SK-N-MC (cell line): ENCODE results near the gene CFAP141.
A peak's percentile ranks its signal among the peaks of the same experiment; 100 is the strongest.

Experiments
- DNase-seq: peaks from one replicate; pipeline ENCODE4 v3.0.0-alpha.2; 2011; ENCODE audit warnings: low read depth, low spot score
- H3K27ac ChIP-seq: fragments of 200-600 bp; sonication (generic); 2 replicates; pipeline ENCODE4 v1.5.1; 2016; ENCODE audit warnings: mixed run types
- H3K36me3 ChIP-seq: fragments of 200-600 bp; sonication (generic); 2 replicates; pipeline ENCODE4 v1.6.1; 2017; ENCODE audit warnings: antibody characterized with exemption, low read length, mixed read lengths; ENCODE audit not compliant: insufficient read depth
- H3K4me3 ChIP-seq: fragments of 200-600 bp; sonication (generic); 2 replicates; pipeline ENCODE4 v1.5.1; 2016
- H3K9ac ChIP-seq: fragments of 200-600 bp; sonication (generic); 2 replicates; pipeline ENCODE4 v1.8.0; 2017; ENCODE audit warnings: mixed run types, mixed read lengths; ENCODE audit not compliant: insufficient read length
- H3K9me3 ChIP-seq: fragments of 200-600 bp; sonication (generic); 2 replicates; pipeline ENCODE4 v1.6.1; 2017; ENCODE audit warnings: low read depth, mild to moderate bottlenecking, antibody characterized with exemption, low read length, moderate library complexity, mixed read lengths
- EZH2 ChIP-seq: fragments of 200-600 bp; sonication (generic); IDR thresholded peaks from one replicate; pipeline ENCODE4 v1.6.1; 2017; ENCODE audit warnings: antibody characterized with exemption
- FOXP2 ChIP-seq: optimal IDR thresholded peaks from 2 replicates; pipeline ENCODE3; 2011; ENCODE audit warnings: mild to moderate bottlenecking, moderate library complexity; ENCODE audit not compliant: insufficient read depth; ENCODE audit errors: extremely low read length, control extremely low read depth
- POLR2AphosphoS5 ChIP-seq: IDR thresholded peaks from 2 replicates; pipeline ENCODE4 v1.6.1; 2012; ENCODE audit warnings: mild to moderate bottlenecking, low read depth, low read length, borderline replicate concordance

The CFAP141 gene

DNA sequence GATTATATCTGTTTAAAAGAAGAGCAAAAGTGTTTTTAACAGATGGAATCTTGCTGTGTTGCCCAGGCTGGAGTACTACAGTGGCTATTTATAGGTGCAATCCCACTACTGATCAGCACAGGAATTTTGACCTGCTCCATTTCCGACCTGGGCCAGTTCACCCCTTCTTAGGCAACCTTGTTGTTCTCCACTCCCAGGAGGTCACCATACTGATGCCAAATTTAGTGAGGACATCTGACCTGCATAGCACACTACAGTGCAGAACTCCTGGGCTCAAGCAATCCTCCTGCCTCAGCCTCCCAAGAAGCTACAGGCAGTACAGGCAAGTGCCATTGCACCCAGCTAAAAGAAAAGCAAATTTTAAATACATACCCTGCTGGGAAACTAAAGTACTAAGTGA, 39.9 kb downstream of the CFAP141 start:
- TF ChIP-seq EZH2, result no peak
- TF ChIP-seq FOXP2, result no peak
- TF ChIP-seq POLR2AphosphoS5, result no peak
- Histone ChIP-seq H3K9ac (no peak overlapping the region), H3K4me3 (no peak overlapping the region), H3K36me3 (peaks cover 100% of the 10 kb centered on the region), H3K9me3 (no peaks in the 10 kb centered on the region), H3K27ac (no peak overlapping the region)
- no peak for DNase-seq

- peaks cover 85% of the 10 kb centered on the region for H3K36me3 ChIP-seq
- no peak for TF ChIP-seq POLR2AphosphoS5
- no peak for TF ChIP-seq EZH2
- no peak for TF ChIP-seq FOXP2
These were observed 46.6 kb downstream of the CFAP141 start for GRCh38 chr1:154159554-154159953.

DNA sequence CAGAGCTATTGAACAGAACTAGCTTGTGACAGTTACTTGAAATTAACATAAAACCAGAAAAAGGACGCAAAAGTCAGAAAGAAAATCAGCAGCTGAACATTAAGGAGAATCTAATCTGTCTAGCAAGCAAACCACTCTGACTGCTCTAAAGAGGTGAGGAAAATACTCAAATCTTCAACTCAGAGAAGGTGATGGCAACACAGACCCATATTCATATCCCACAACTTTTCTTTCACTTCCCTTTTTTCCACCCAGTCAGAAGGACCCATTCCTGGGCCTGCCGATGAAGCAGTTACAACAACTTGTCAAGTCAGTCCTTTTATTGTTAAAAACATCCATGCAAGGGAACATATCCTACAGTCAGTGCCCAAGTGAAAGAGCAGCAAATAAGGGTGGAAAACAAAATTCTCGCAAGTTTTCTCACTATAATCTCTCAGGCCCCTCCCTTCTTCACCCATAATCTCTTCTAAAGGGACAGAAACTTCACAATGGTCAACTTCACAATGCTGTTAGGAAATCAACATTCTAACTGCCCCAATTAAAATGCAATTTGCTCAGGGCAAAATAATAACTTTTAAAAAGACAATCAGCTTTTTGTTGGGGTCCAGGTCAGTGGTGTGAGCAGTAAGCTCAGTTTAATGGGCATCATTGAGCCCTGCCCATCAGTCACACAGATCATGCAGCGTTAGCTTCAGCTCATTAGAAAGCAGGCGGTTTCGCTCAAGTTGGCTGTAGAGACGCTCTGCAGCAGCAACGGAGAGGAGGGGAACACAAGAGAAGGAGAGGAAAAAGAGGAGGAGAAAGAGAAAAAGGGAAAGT, 47.6 kb downstream of the CFAP141 start:
- TF ChIP-seq POLR2AphosphoS5, result no peak
- TF ChIP-seq FOXP2, result no peak
- no peak for TF ChIP-seq EZH2
- peaks cover 77% of the 10 kb centered on the region for H3K36me3 ChIP-seq
- no peak overlapping the region for H3K4me3 ChIP-seq
- no peak for DNase-seq
- no peaks in the 10 kb centered on the region for H3K9me3 ChIP-seq
- H3K27ac ChIP-seq, result peak overlapping the region; percentile 54
- H3K9ac ChIP-seq, result no peak overlapping the region

More at GRCh38 chr1:154159554-154159953, 46.6 kb downstream of the CFAP141 start:
- DNase-seq, result no peak
- Histone ChIP-seq H3K9ac (no peak overlapping the region), H3K4me3 (no peak overlapping the region), H3K9me3 (no peaks in the 10 kb centered on the region), H3K27ac (0 out of 2 replicates have a peak overlapping the region, but pooled peaks have one; percentile 2)

DNA sequence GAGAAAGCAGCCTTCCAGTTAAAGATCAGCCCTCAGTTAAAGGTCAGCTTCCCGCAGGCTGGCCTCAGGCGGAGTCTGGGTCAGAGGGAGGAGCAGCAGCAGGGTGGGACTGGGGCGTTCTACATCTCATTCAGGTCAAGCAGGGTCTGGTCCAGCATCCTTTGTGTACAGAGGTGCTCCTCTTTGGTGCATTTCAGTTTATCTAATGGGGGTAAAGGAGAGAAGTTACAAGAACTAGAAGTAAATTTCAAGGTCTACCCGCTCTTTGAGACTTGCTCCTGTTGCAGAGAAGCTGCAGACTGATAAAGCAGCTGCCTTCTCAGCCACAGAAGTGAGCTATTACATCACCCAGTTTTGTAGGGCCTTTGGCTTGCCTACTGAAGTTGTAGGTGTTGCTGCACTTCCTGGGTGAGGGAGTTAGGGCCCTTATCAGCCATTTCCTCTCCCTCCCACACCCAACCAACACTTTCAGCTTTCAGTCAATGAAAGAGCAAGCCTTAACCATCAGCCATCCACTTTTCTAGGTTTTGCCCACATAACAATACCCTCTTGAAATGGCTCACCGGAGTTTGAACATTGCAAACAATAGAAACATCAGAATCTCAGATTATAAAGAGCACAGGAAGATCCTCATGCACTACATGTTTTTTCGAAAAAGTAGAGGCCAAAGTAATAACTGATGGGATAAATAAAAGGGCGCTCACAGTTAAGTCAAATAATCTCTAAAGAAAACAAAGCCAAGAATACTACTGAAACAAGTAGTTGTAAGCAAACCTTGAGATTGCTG, 48.4 kb downstream of the CFAP141 start:
- Histone ChIP-seq H3K9ac (no peak overlapping the region), H3K4me3 (no peak overlapping the region), H3K27ac (peak overlapping the region; percentile 54), H3K36me3 (peaks cover 69% of the 10 kb centered on the region), H3K9me3 (no peaks in the 10 kb centered on the region)
- TF ChIP-seq POLR2AphosphoS5 (no peak), FOXP2 (no peak), EZH2 (no peak)
- DNase-seq, result no peak

DNA sequence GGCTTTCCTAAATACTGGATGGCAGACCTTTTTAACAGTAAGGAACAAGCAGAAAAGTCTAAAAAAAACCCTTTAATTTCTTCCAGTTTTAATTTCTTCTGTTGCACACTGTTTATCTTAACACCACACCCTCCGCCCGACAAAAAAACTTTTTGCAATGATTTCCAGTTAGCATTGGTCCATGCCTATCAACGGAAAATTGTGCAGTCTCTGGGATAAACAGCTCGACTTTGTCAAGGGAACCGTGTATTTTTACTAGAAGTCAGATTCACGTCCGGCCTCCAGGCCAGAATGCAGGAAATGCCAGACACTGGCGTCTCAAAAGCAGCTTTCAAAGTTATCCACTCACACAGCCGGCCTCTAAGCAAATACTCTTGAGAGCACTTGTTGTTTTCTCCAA, 50.9 kb downstream of the CFAP141 start:
- no peak for DNase-seq
- Histone ChIP-seq H3K9ac (no peak overlapping the region), H3K9me3 (no peaks in the 10 kb centered on the region), H3K36me3 (peaks cover 44% of the 10 kb centered on the region), H3K27ac (peak overlapping the region; percentile 12; the same call in 1 of the 2 replicates), H3K4me3 (no peak overlapping the region)
- TF ChIP-seq EZH2 (no peak), POLR2AphosphoS5 (no peak), FOXP2 (no peak)

- peaks cover 38% of the 10 kb centered on the region for H3K36me3 ChIP-seq
- DNase-seq, result no peak
- H3K4me3 ChIP-seq, result no peak within 1 kb of the TSS
- no peak within 1 kb of the TSS for H3K9ac ChIP-seq
- peak within 1 kb of the TSS; percentile 12; the same call in 1 of the 2 replicates for H3K27ac ChIP-seq
- TF ChIP-seq POLR2AphosphoS5, result no peak
- H3K9me3 ChIP-seq, result no peaks in the 10 kb centered on the region
These were observed 51.5 kb downstream of the CFAP141 start, which contains the start of gene NUP210L for GRCh38 chr1:154154534-154155191. Gene NUP210L (minus strand): TSS chr1:154155073.

- Histone ChIP-seq H3K9ac (no peak overlapping the region), H3K27ac (no peak overlapping the region), H3K9me3 (no peaks in the 10 kb centered on the region), H3K4me3 (no peak overlapping the region), H3K36me3 (peaks cover 32% of the 10 kb centered on the region)
- TF ChIP-seq EZH2 (no peak), POLR2AphosphoS5 (no peak), FOXP2 (no peak)
- no peak for DNase-seq
These were observed 52.1 kb downstream of the CFAP141 start for GRCh38 chr1:154154053-154154452.

GRCh38 chr1:154151311-154151710, 54.8 kb downstream of the CFAP141 start:
- H3K4me3 ChIP-seq, result no peak overlapping the region
- no peak for TF ChIP-seq EZH2
- no peak for TF ChIP-seq FOXP2
- no peak for TF ChIP-seq POLR2AphosphoS5
- no peak for DNase-seq
- H3K9ac ChIP-seq, result no peak overlapping the region
- H3K9me3 ChIP-seq, result no peaks in the 10 kb centered on the region
- H3K27ac ChIP-seq, result no peak overlapping the region
- H3K36me3 ChIP-seq, result peaks cover 14% of the 10 kb centered on the region; the same call in 1 of the 2 replicates
